ENCODE measurements around the gene DRAP1. TPM values are rescaled to one million over a fixed set of nuclear protein-coding genes. Genes with fewer than 3 reads are reported as not detected.

DRAP1 gene
- total RNA-seq, 1 donor from 2014 or later = 160 TPM

- intact Hi-C loops (cut with micrococcal nuclease) = no loop called here
Observed at GRCh38 chr11:65954771-65955170, 35.5 kb downstream of the DRAP1 start.

GRCh38 chr11:65958291-65958690 is 39.1 kb downstream of the DRAP1 start:
- intact Hi-C loops (cut with micrococcal nuclease) = no loop called here

- intact Hi-C loops (cut with micrococcal nuclease) = no loop called here
Observed at GRCh38 chr11:65958774-65959420, 39.7 kb downstream of the DRAP1 start.

GRCh38 chr11:65960824-65961266 is 41.6 kb downstream of the DRAP1 start:
- intact Hi-C loops (cut with micrococcal nuclease) = loop anchor here (1.0 to 5.0 kb wide), 14 partner anchors 28 to 677 kb away; partner anchors contain the start of genes BANF1, C11orf68, CFL1 and DRAP1

GRCh38 chr11:65961267-65962140 is 42.3 kb downstream of the DRAP1 start, which contains the start of gene SART1:
TSS of gene SART1 (plus strand) at chr11:65961734. CDS start at chr11:65961781, 47 bp downstream.
- intact Hi-C loops (cut with micrococcal nuclease) = loop anchor here (1.0 to 5.0 kb wide), 14 partner anchors 28 to 677 kb away; partner anchors contain the start of genes BANF1, C11orf68, CFL1 and DRAP1

- intact Hi-C loops (cut with micrococcal nuclease) = loop anchor here (5.0 kb wide), 1 partner anchor 305 kb away; the partner anchor contains the start of gene RAB1B
Observed at GRCh38 chr11:65962141-65962564, 42.9 kb downstream of the DRAP1 start.

- intact Hi-C loops (cut with micrococcal nuclease) = loop anchor here (5.0 kb wide), 1 partner anchor 302 kb away; the partner anchor contains the start of gene RAB1B
Observed at GRCh38 chr11:65964906-65965305, 45.7 kb downstream of the DRAP1 start.

GRCh38 chr11:65965986-65966762 is 46.9 kb downstream of the DRAP1 start:
- intact Hi-C loops (cut with micrococcal nuclease) = no loop called here

GRCh38 chr11:65967329-65967934 is 48.2 kb downstream of the DRAP1 start:
- intact Hi-C loops (cut with micrococcal nuclease) = no loop called here

GRCh38 chr11:65968600-65969482 is 49.6 kb downstream of the DRAP1 start:
- intact Hi-C loops (cut with micrococcal nuclease) = no loop called here

Other genes with a start within 250 kb of the DRAP1 start
- 69.8 and 83.5 TPM in 2 replicates for gene KAT5, start 207.2 kb upstream of the DRAP1 start, total RNA-seq
- gene RNASEH2C, start 198.6 kb upstream of the DRAP1 start, total RNA-seq = 82.4 and 82.8 TPM in 2 replicates
- gene AP5B1, start 138.4 kb upstream of the DRAP1 start, total RNA-seq = 18.0 and 18.1 TPM in 2 replicates
- not detected in 2 replicates for gene OVOL1, start 132.4 kb upstream of the DRAP1 start, total RNA-seq
- 2.3 and 2.9 TPM in 2 replicates for gene SNX32, start 85.5 kb upstream of the DRAP1 start, total RNA-seq
- gene CFL1, start 61.2 kb upstream of the DRAP1 start, total RNA-seq = 1,611 and 1,643 TPM in 2 replicates
- gene MUS81, start 59.0 kb upstream of the DRAP1 start, total RNA-seq = 100 and 103 TPM in 2 replicates
- gene EFEMP2, start 46.6 kb upstream of the DRAP1 start, total RNA-seq = 7.2 TPM in 2 replicates
- gene CTSW, start 39.6 kb upstream of the DRAP1 start, total RNA-seq = 28.8 and 29.5 TPM in 2 replicates
- 85.3 and 88.7 TPM in 2 replicates for gene FIBP, start 31.0 kb upstream of the DRAP1 start, total RNA-seq
- gene CCDC85B, start 28.8 kb upstream of the DRAP1 start, total RNA-seq = 46.9 and 47.7 TPM in 2 replicates
- gene FOSL1, start 19.0 kb upstream of the DRAP1 start, total RNA-seq = 3.0 and 6.0 TPM in 2 replicates
- gene C11orf68, start 364 bp upstream of the DRAP1 start, total RNA-seq = 29.3 and 29.5 TPM in 2 replicates
- gene TSGA10IP, start 26.1 kb downstream of the DRAP1 start, total RNA-seq = not detected in 2 replicates
- 82.5 and 84.9 TPM in 2 replicates for gene SART1, start 42.3 kb downstream of the DRAP1 start, total RNA-seq
- 48.8 and 53.5 TPM in 2 replicates for gene EIF1AD, start 82.7 kb downstream of the DRAP1 start, total RNA-seq
- 217 and 224 TPM in 2 replicates for gene BANF1, start 83.1 kb downstream of the DRAP1 start, total RNA-seq
- gene CST6, start 92.6 kb downstream of the DRAP1 start, total RNA-seq = 0.59 and 0.66 TPM in 2 replicates
- 0.32 TPM in 1 of 2 replicates, not detected in the other for gene CATSPER1, start 107.1 kb downstream of the DRAP1 start, total RNA-seq
- gene GAL3ST3, start 129.7 kb downstream of the DRAP1 start, total RNA-seq = not detected in 2 replicates
- 218 and 235 TPM in 2 replicates for gene SF3B2, start 132.9 kb downstream of the DRAP1 start, total RNA-seq
- gene PACS1, start 150.8 kb downstream of the DRAP1 start, total RNA-seq = 90.5 and 91.2 TPM in 2 replicates

Measured in T-helper 1 cell treated with Interleukin-12 subunit alpha and Interleukin-12 subunit beta and Interleukin-4 antibody, amounts not matched to agents 30 ng/mL and 1 ng/mL, for 36 hours (primary cell).